OCI-LY3 (cell line): ENCODE results near the gene LMBR1.

Experiments used
- H2AFZ ChIP-seq: fragments of 200-600, 300-600 bp; shearing (Covaris generic); 2 replicates; pipeline ENCODE4 v1.6.0; 2014; ENCODE audit warnings: antibody characterized with exemption, low read depth, low read length
- H3K27ac ChIP-seq: fragments of 200-600, 300-600 bp; sonication (generic); 2 replicates; pipeline ENCODE4 v1.5.1; 2014; ENCODE audit warnings: mild to moderate bottlenecking, low read length, moderate library complexity, mixed read lengths
- H3K27me3 ChIP-seq: fragments of 200-600, 300-600 bp; sonication (generic); 2 replicates; pipeline ENCODE4 v1.6.1; 2014; ENCODE audit warnings: low read depth, low read length, mixed read lengths
- H3K36me3 ChIP-seq: fragments of 200-600, 300-600 bp; sonication (generic); replicated peaks from 2 replicates; pipeline ENCODE3; 2014; ENCODE audit warnings: low read depth, low read length, mixed read lengths
- H3K4me1 ChIP-seq: fragments of 300-600, 200-600 bp; sonication (generic); 2 replicates; pipeline ENCODE4 v1.6.1; 2014; ENCODE audit warnings: low read length, mixed read lengths
- H3K4me2 ChIP-seq: fragments of 200-600, 300-600 bp; sonication (generic); 2 replicates; pipeline ENCODE4 v1.6.1; 2014; ENCODE audit warnings: low read length, mixed read lengths
- H3K4me3 ChIP-seq: fragments of 300-600, 200-600 bp; sonication (generic); 2 replicates; pipeline ENCODE4 v1.5.1; 2014; ENCODE audit warnings: antibody characterized with exemption, mild to moderate bottlenecking, low read length, moderate library complexity
- H3K79me2 ChIP-seq: fragments of 300-600, 200-600 bp; shearing (Covaris generic); 2 replicates; pipeline ENCODE4 v1.6.1; 2014; ENCODE audit warnings: mild to moderate bottlenecking, low read length, mixed read lengths
- H3K9ac ChIP-seq: fragments of 300-600, 200-600 bp; shearing (Covaris generic); 2 replicates; pipeline ENCODE4 v1.6.0; 2014; ENCODE audit warnings: mild to moderate bottlenecking, low read length, moderate library complexity
- H3K9me3 ChIP-seq: fragments of 200-600, 300-600 bp; shearing (Covaris generic); 2 replicates; pipeline ENCODE4 v1.6.1; 2014; ENCODE audit warnings: low read length, mixed read lengths; ENCODE audit not compliant: insufficient read depth
- H4K20me1 ChIP-seq: fragments of 200-600, 300-600 bp; sonication (generic); 2 replicates; pipeline ENCODE4 v1.6.1; 2016; ENCODE audit warnings: low read length, mixed read lengths; ENCODE audit not compliant: insufficient read depth
- CTCF ChIP-seq: fragments of 200-600, 300-600 bp; sonication (generic); IDR thresholded peaks from 2 replicates; pipeline ENCODE4 v1.5.1; 2014; ENCODE audit warnings: antibody characterized with exemption, low read length, low read depth
- EZH2phosphoT487 ChIP-seq: fragments of 200-600 bp; shearing (Covaris generic); IDR thresholded peaks from 2 replicates; pipeline ENCODE4 v1.6.1; 2018; ENCODE audit warnings: antibody characterized with exemption, mixed run types, low read depth

The LMBR1 gene

GRCh38 chr7:156654511-156655234 is 238.3 kb downstream of the LMBR1 start:
- no peak for TF ChIP-seq CTCF
- no peak for TF ChIP-seq EZH2phosphoT487
- Histone ChIP-seq H3K9ac (no peak overlapping the region), H3K4me1 (peaks cover 24% of the 10 kb centered on the region), H4K20me1 (no peaks in the 10 kb centered on the region), H3K27ac (no peak overlapping the region), H3K79me2 (no peaks in the 10 kb centered on the region), H3K9me3 (no peaks in the 10 kb centered on the region), H2AFZ (no peak overlapping the region), H3K4me2 (peak overlapping the region; percentile 31; the same call in 1 of the 2 replicates), H3K27me3 (no peaks in the 10 kb centered on the region), H3K4me3 (no peak overlapping the region), H3K36me3 (no peaks in the 10 kb centered on the region)

GRCh38 chr7:156652886-156653568 is 240.0 kb downstream of the LMBR1 start:
- TF ChIP-seq CTCF: no peak
- TF ChIP-seq EZH2phosphoT487: no peak

GRCh38 chr7:156651474-156651873 is 241.5 kb downstream of the LMBR1 start:
- H2AFZ ChIP-seq: no peak overlapping the region

More at GRCh38 chr7:156652886-156653568, 240.0 kb downstream of the LMBR1 start:
- no peaks in the 10 kb centered on the region for H3K36me3 ChIP-seq
- no peak overlapping the region for H3K4me3 ChIP-seq
- H4K20me1 ChIP-seq: no peaks in the 10 kb centered on the region
- H3K79me2 ChIP-seq: no peaks in the 10 kb centered on the region
- H2AFZ ChIP-seq: no peak overlapping the region
- H3K9me3 ChIP-seq: no peaks in the 10 kb centered on the region
- no peak overlapping the region for H3K9ac ChIP-seq
- H3K27me3 ChIP-seq: no peaks in the 10 kb centered on the region
- no peak overlapping the region for H3K27ac ChIP-seq
- H3K4me1 ChIP-seq: peaks cover 24% of the 10 kb centered on the region
- no peak overlapping the region for H3K4me2 ChIP-seq

More at GRCh38 chr7:156651474-156651873, 241.5 kb downstream of the LMBR1 start:
- no peaks in the 10 kb centered on the region for H3K27me3 ChIP-seq
- H3K9me3 ChIP-seq: no peaks in the 10 kb centered on the region
- no peak overlapping the region for H3K9ac ChIP-seq
- H3K79me2 ChIP-seq: no peaks in the 10 kb centered on the region
- H3K36me3 ChIP-seq: no peaks in the 10 kb centered on the region
- no peaks in the 10 kb centered on the region for H4K20me1 ChIP-seq
- H3K4me1 ChIP-seq: peaks cover 18% of the 10 kb centered on the region
- no peak for TF ChIP-seq EZH2phosphoT487
- no peak for TF ChIP-seq CTCF
- H3K4me3 ChIP-seq: no peak overlapping the region
- H3K4me2 ChIP-seq: no peak overlapping the region
- H3K27ac ChIP-seq: no peak overlapping the region
